ENCODE results near the gene ALKAL2. TPM values are rescaled to one million over a fixed set of nuclear protein-coding genes. Genes with fewer than 3 reads are reported as not detected.

ALKAL2 gene
- total and polyA plus RNA-seq, 2 of the 13 experiments (the other 11 are each of a cell fraction or from before 2014, with no cell fraction given): 0.22 to 1.7 TPM

GRCh38 chr2:231521-232185, 56.2 kb downstream of the ALKAL2 start:
- Histone ChIP-seq H2AFZ (ENCODE audit: low read length) (no peak overlapping the region), H3K27me3 (ENCODE audit: control insufficient read depth in 1 of 2, insufficient read depth in 2 of 2, low read length in 2 of 2) (no peaks in the 10 kb centered on the region), H3K4me3 (replicated peaks in 1 of 3; ENCODE audit: insufficient read depth in 1 of 3, low read depth in 2 of 3, low read length in 3 of 3) (no peak overlapping the region), H3K9ac (ENCODE audit: insufficient read depth, low read depth, low read length) (no peak overlapping the region), H3K36me3 (replicated peaks in 1 of 2; ENCODE audit: control insufficient read depth in 1 of 2, insufficient read depth in 2 of 2, low read length in 2 of 2) (peaks cover 5 to 21% of the 10 kb centered on the region in 2 experiments), H3K27ac (ENCODE audit: extremely low read length, insufficient read depth, low read length) (no peak overlapping the region), H3K9me3 (ENCODE audit: low read length) (no peaks in the 10 kb centered on the region), H3K79me2 (ENCODE audit: insufficient read depth, low read length) (no peaks in the 10 kb centered on the region), H4K20me1 (ENCODE audit: insufficient read depth, low read length) (no peaks in the 10 kb centered on the region), H3K4me1 (ENCODE audit: insufficient read depth, low read length) (peaks cover 32% of the 10 kb centered on the region), H3K4me2 (ENCODE audit: low read depth, low read length) (no peak overlapping the region)
- 82% methylated on average over 9 of the region's 9 CpGs for WGBS (ENCODE audit: low lambda C conversion rate)
- ATAC-seq (no peak), FAIRE-seq (no peak), DNase-seq (ENCODE audit: low spot score) (peak; percentile 15)
- intact Hi-C loops (cut with micrococcal nuclease; ENCODE audit: unreplicated experiment) (loop anchor here (5.0 kb wide), 1 partner anchor 54 kb away; no protein-coding TSS in a partner anchor), in situ Hi-C loops (cut with HindIII; ENCODE audit: extremely low pct_ligation_motif_present, low pct_unique_long_range_greater_than_20kb) (no loop called here)
- ChIA-PET POLR2A (no interaction called here), CTCF (ENCODE audit: low intra/inter-chr PET ratio, low total read pairs) (no interaction called here)
- TF ChIP-seq TFDP1 (CRISPR knock-in tag; IDR thresholded peaks at IDR 0.05; ENCODE audit: borderline replicate concordance) (no peak), ZBTB33 (CRISPR knock-in tag; IDR thresholded peaks at IDR 0.05) (0 out of 2 replicates have a peak, but pooled peaks have one; percentile 32)
- no TSS peak for BruUV-seq (replicated peaks)

Other genes starting within 250 kb of the ALKAL2 start
- gene FAM110C, start 241.6 kb downstream of the ALKAL2 start, total RNA-seq (2016; rRNA removed; fragmentation: Illumina TruSeq; extraction: Trizol): 0.34 and 1.2 TPM in 2 replicates
- 3.5 and 3.9 TPM in 2 replicates for gene FAM110C, start 241.6 kb downstream of the ALKAL2 start, polyA plus RNA-seq (2011; rRNA removed)
- 8.8 and 13.0 TPM in 2 replicates for gene SH3YL1, start 24.1 kb downstream of the ALKAL2 start, total RNA-seq (2016; rRNA removed; fragmentation: Illumina TruSeq; extraction: Trizol)
- gene SH3YL1, start 24.1 kb downstream of the ALKAL2 start, polyA plus RNA-seq (2011; rRNA removed): 38.1 and 48.2 TPM in 2 replicates
- 246 and 290 TPM in 2 replicates for gene ACP1, start 23.1 kb downstream of the ALKAL2 start, total RNA-seq (2016; rRNA removed; fragmentation: Illumina TruSeq; extraction: Trizol)
- gene ACP1, start 23.1 kb downstream of the ALKAL2 start, polyA plus RNA-seq (2011; rRNA removed): 280 and 348 TPM in 2 replicates

All from HepG2 (cell line).